Kidney (tissue), 14 donors: ENCODE measurements around the gene DTNBP1. TPM values are rescaled to one million over a fixed set of nuclear protein-coding genes. Genes with fewer than 3 reads are reported as not detected.

ENCODE experiments used
- DNase-seq, 5 donors: peaks; one replicate each; pipeline ENCODE4 v3.0.0-alpha.2; 2013 to 2020
- FAIRE-seq: peaks from 2 replicates; lab custom pipeline; 2012; peaks lifted over from hg19 to GRCh38; lab: Jason Lieb, UNC
- H3K27ac ChIP-seq, 2 donors: one replicate each; pipeline ENCODE4 v1.7.0; 2013; ENCODE audit warnings: low read depth in 2 of 2, low read length in 2 of 2, inconsistent platforms in 1 of 2
- H3K27me3 ChIP-seq: one replicate; pipeline ENCODE4 v1.7.1; 2013; ENCODE audit warnings: low read length, inconsistent platforms; ENCODE audit not compliant: control insufficient read depth, insufficient read depth
- H3K36me3 ChIP-seq, 3 donors: one replicate each; pipeline versions ENCODE4 v1.7.0 to v1.7.1; 2013; ENCODE audit warnings: low read length in 3 of 3, control low read depth in 1 of 3, inconsistent platforms in 1 of 3; ENCODE audit not compliant: insufficient read depth in 3 of 3, control insufficient read depth in 2 of 3
- H3K4me1 ChIP-seq, 3 donors: one replicate each; pipeline versions ENCODE4 v1.7.0 to v1.7.1; 2013; ENCODE audit warnings: low read length in 3 of 3, inconsistent platforms in 1 of 3, low read depth in 1 of 3; ENCODE audit not compliant: control insufficient read depth in 2 of 3, insufficient read depth in 2 of 3
- H3K4me3 ChIP-seq, 3 donors: one replicate each; pipeline versions ENCODE4 v1.7.0 to v1.8.1; 2013; ENCODE audit warnings: low read length in 3 of 3, control low read depth in 1 of 3, inconsistent platforms in 1 of 3
- H3K9ac ChIP-seq, 3 donors: one replicate each; pipeline versions ENCODE4 v1.7.0 to v1.7.1; 2013; ENCODE audit warnings: low read length in 3 of 3, control low read depth in 1 of 3, inconsistent platforms in 1 of 3
- H3K9me3 ChIP-seq, 3 donors: one replicate each; pipeline versions ENCODE4 v1.7.0 to v1.7.1; 2013; ENCODE audit warnings: low read length in 3 of 3, control low read depth in 1 of 3, inconsistent platforms in 1 of 3; ENCODE audit not compliant: control insufficient read depth in 2 of 3, insufficient read depth in 1 of 3
- CTCF ChIP-seq: IDR thresholded peaks from 3 replicates; pipeline ENCODE4 v1.5.1; 2012; ENCODE audit warnings: mild to moderate bottlenecking, moderate library complexity, borderline replicate concordance; ENCODE audit not compliant: insufficient read depth; ENCODE audit errors: extremely low read depth
- intact Hi-C: fragments of 100-400 bp; cut with DNase I; formaldehyde crosslinking; loops from one replicate; pipeline ENCODE4 v1.11.1; 2022
- polyA plus RNA-seq: library from polyadenylated mRNA; stranded (reverse); fragments of 350-450 nt; fragmentation: Illumina TruSeq; extraction: RNeasy Lipid Tissue Mini Kit (QIAGEN cat#74804); gene quantifications from one replicate; pipeline ENCODE4 v1.2.3, GENCODE V29; 2014; ENCODE audit warnings: low read depth, low replicate concordance; ENCODE audit not compliant: insufficient read depth
- total RNA-seq: library from RNA; stranded (reverse); fragmentation: NEBNext Ultra II Directional; extraction: Animal tissue kit (Norgen Biotek cat#: 25700); gene quantifications from one replicate; pipeline ENCODE4 v1.2.1, GENCODE V29; 2021
- donor health status: control.
- donor health status: control.
- donor health status: control.
- donor health status: control.
- donor health status: control.
- donor health status: DM: yes; HTN: yes; CAD: no.
- donor health status: Normal renal cell carcinoma (clear cell type).

Gene DTNBP1
- total and polyA plus RNA-seq, 2 donors from 2014 or later = 25.2 to 36.2 TPM

GRCh38 chr6:15522856-15523529 is 139.8 kb downstream of the DTNBP1 start:
- Histone ChIP-seq H3K4me3 (no peak overlapping the region), H3K4me1 (peaks cover 0 to 34% (median 30%) of the 10 kb centered on the region in 3 donors), H3K27me3 (no peaks in the 10 kb centered on the region), H3K36me3 (peaks cover 0 to 27% (median 5%) of the 10 kb centered on the region in 3 donors), H3K9me3 (peaks cover 0 to 2% (median 0%) of the 10 kb centered on the region in 3 donors), H3K27ac (peak overlapping the region; percentile 18 to 48), H3K9ac (no peak overlapping the region)
- no peak for FAIRE-seq
- TF ChIP-seq CTCF = no peak
- DNase-seq = peak in 1 of 5 donors; percentile 27
- intact Hi-C loops = no loop called here

GRCh38 chr6:15522427-15522826 is 140.4 kb downstream of the DTNBP1 start:
- FAIRE-seq (no peak), DNase-seq (peak in 1 of 5 donors; percentile 28)
- Histone ChIP-seq H3K9ac (no peak overlapping the region), H3K4me1 (peaks cover 0 to 34% (median 26%) of the 10 kb centered on the region in 3 donors), H3K36me3 (peaks cover 0 to 27% (median 5%) of the 10 kb centered on the region in 3 donors), H3K27ac (peak overlapping the region; percentile 18 to 48), H3K4me3 (no peak overlapping the region), H3K9me3 (no peaks in the 10 kb centered on the region), H3K27me3 (no peaks in the 10 kb centered on the region)
- intact Hi-C loops = no loop called here
- no peak for TF ChIP-seq CTCF

GRCh38 chr6:15522026-15522425 is 140.8 kb downstream of the DTNBP1 start:
- FAIRE-seq (no peak), DNase-seq (peak in 1 of 5 donors; percentile 33)
- Histone ChIP-seq H3K4me1 (peaks cover 0 to 34% (median 26%) of the 10 kb centered on the region in 3 donors), H3K4me3 (no peak overlapping the region), H3K27me3 (no peaks in the 10 kb centered on the region), H3K27ac (peak overlapping the region in 1 of 2 donors; percentile 48), H3K36me3 (peaks cover 0 to 28% (median 5%) of the 10 kb centered on the region in 3 donors), H3K9ac (peak overlapping the region in 1 of 3 donors; percentile 38), H3K9me3 (no peaks in the 10 kb centered on the region)
- intact Hi-C loops = no loop called here
- no peak for TF ChIP-seq CTCF
